Gastroesophageal sphincter (tissue), 3 donors: ENCODE results near the gene PAK2.

ENCODE experiments used
- POLR2AphosphoS5 ChIP-seq: sonication (generic); formaldehyde crosslinking; IDR thresholded peaks from one replicate; pipeline ENCODE4 v1.6.1; 2017; ENCODE audit warnings: antibody characterized with exemption
- TF ChIP-seq, protein P1 (sequence below), 4 experiments: fragments of 200-600 bp in 2 of 4; fragments of 450-650 bp in 2 of 4; sonication (generic) in 1 of 4; IDR thresholded peaks; one replicate each; pipeline ENCODE4 v1.5.1; 2017 to 2019; ENCODE audit warnings: antibody characterized with exemption in 4 of 4, mild to moderate bottlenecking in 2 of 4, moderate library complexity in 2 of 4

DNA sequence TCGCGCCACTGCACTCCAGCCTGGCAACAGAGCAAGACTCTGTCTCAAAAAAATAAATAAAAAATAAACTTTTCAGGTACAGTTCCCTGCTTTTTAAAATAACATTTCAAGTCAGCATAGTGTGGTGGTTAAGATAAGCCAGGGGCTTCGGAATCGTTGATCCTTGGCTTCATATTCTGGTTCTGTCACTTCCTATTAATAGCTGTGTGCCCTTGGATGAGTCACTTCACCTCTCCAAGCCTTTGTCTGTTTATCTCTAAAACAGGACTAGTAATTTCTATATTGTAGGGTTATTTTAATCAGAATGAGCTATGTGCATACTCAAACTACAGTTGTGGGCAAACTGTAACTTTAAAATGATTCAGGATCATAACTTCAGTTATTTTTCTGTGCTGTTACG lies 74.2 kb downstream of the PAK2 start:
- TF ChIP-seq POLR2AphosphoS5 = no peak
- TF ChIP-seq, protein P1, sequence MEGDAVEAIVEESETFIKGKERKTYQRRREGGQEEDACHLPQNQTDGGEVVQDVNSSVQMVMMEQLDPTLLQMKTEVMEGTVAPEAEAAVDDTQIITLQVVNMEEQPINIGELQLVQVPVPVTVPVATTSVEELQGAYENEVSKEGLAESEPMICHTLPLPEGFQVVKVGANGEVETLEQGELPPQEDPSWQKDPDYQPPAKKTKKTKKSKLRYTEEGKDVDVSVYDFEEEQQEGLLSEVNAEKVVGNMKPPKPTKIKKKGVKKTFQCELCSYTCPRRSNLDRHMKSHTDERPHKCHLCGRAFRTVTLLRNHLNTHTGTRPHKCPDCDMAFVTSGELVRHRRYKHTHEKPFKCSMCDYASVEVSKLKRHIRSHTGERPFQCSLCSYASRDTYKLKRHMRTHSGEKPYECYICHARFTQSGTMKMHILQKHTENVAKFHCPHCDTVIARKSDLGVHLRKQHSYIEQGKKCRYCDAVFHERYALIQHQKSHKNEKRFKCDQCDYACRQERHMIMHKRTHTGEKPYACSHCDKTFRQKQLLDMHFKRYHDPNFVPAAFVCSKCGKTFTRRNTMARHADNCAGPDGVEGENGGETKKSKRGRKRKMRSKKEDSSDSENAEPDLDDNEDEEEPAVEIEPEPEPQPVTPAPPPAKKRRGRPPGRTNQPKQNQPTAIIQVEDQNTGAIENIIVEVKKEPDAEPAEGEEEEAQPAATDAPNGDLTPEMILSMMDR (IDR thresholded peaks at IDR 0.05) = no peak
